Mucosa of stomach (tissue), 1 donor: Measurements from ENCODE around the gene NFE2L1.

Experiments
- H3K27me3 ChIP-seq: one replicate; pipeline ENCODE4 v1.7.0; 2013; ENCODE audit warnings: mild to moderate bottlenecking, low read length; ENCODE audit not compliant: control insufficient read depth, insufficient read depth
- H3K36me3 ChIP-seq: one replicate; pipeline ENCODE4 v1.7.0; 2013; ENCODE audit warnings: low read length; ENCODE audit not compliant: control insufficient read depth, insufficient read depth
- H3K4me1 ChIP-seq: one replicate; pipeline ENCODE4 v1.7.0; 2013; ENCODE audit warnings: mild to moderate bottlenecking, low read length; ENCODE audit not compliant: control insufficient read depth, insufficient read depth
- H3K4me3 ChIP-seq: one replicate; pipeline ENCODE4 v1.7.0; 2013; ENCODE audit warnings: low read length
- H3K9ac ChIP-seq: one replicate; pipeline ENCODE4 v1.7.0; 2013; ENCODE audit warnings: mild to moderate bottlenecking, low read length, moderate library complexity
- H3K9me3 ChIP-seq: one replicate; pipeline ENCODE4 v1.7.0; 2013; ENCODE audit warnings: mild to moderate bottlenecking, low read length, moderate library complexity; ENCODE audit not compliant: control insufficient read depth
- donor health status: Pancreatic carcinoma.

The NFE2L1 gene

DNA sequence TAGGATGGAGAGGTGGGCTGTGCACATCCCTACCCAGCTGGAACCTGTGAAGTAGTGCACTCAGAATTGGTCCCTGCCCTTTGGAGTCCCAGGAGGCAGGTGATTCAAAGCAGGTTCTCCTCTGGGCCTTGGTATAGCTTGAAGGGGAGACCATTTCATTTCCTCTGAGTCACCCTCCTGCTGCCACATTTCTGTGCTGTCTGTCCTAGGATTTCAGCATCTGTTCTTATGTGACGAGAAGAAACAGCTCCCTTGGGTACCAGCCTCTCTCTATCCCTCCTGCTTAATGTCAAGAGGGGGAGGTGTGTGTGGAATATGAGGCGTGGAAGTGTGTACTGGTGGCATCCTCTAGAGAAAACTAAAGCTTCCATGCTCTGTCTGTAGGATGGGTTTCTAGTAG is 5.0 kb upstream of the NFE2L1 start:
- Histone ChIP-seq H3K4me1 (peaks cover 18% of the 10 kb centered on the region), H3K27me3 (peaks cover 6% of the 10 kb centered on the region), H3K9me3 (no peaks in the 10 kb centered on the region), H3K9ac (no peak overlapping the region), H3K4me3 (no peak overlapping the region), H3K36me3 (no peaks in the 10 kb centered on the region)

DNA sequence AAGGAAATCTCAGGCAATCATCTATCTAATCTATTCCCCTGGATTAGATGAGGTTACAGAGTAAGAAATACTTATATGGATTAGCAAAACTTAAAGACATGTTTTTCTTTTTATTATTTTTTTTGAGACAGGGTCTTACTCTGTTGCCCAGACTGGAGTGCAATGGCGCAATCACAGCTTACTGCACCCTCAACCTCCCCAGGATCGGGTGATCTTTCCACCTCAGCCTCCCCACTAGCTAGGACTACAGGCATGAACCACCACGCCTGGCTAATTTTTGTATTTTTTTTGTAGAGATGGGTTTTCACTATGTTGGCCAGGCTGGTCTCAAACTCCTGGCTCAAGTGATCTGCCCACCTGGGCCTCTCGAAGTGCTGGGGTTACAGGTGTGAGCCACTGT is 3.3 kb upstream of the NFE2L1 start:
- Histone ChIP-seq H3K36me3 (no peaks in the 10 kb centered on the region), H3K4me3 (no peak overlapping the region), H3K9ac (no peak overlapping the region), H3K9me3 (no peaks in the 10 kb centered on the region), H3K27me3 (no peaks in the 10 kb centered on the region), H3K4me1 (peaks cover 22% of the 10 kb centered on the region)

DNA sequence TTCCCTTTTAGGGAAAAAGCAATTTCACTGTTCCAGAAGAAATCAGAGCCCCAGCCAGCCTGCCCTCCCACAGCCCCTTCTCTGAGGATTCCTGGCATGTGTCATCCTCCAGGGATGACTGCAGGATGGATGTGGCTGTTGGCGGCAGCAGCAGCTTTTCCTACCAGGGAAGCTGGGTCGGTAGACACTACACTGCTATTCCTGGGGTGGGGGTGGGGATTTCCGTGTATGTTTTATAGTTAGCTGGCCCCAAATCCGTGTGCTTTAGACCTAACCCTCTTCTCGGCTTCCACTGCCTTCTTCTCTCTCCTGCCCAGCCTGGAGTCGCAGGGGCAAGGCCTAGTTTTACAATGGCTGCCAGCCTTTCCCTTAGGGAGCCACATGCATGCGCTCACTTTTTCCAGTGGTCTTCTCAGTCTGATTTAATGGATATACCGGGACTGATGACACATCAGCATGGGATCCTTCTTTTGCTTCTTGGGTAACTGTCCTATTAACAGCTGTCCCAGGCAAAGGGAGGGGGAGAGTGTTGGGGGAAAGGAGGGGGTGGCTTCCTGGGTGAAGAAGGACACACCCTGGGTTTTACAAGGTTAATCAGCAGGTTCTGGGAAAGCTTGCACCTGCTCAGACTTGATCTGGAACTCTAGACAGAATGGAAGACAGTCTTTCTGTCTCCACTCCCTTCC is 2.7 kb upstream of the NFE2L1 start:
- no peaks in the 10 kb centered on the region for H3K36me3 ChIP-seq
- no peaks in the 10 kb centered on the region for H3K27me3 ChIP-seq
- H3K9ac ChIP-seq: no peak overlapping the region
- H3K4me1 ChIP-seq: peaks cover 28% of the 10 kb centered on the region
- no peak overlapping the region for H3K4me3 ChIP-seq
- no peaks in the 10 kb centered on the region for H3K9me3 ChIP-seq

DNA sequence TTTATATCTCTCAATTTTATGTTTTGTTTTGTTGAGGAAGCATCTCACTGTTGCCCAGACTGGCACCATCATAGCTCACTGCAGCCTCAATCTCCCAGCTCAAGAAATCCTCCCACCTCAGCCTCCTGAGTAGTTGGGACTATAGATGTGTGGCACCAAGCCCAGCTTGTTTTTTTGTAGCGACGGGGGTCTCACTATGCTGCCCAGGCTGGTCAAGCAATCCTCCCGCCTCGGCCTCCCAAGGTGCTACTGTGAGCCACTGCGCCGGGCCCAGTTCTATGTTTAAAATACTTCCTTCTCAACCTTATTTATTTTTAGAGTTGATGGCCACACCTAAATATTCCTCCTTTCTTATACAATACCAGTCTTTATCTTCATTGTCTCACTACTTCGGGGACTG is 1.9 kb upstream of the NFE2L1 start:
- no peaks in the 10 kb centered on the region for H3K9me3 ChIP-seq
- no peaks in the 10 kb centered on the region for H3K27me3 ChIP-seq
- H3K36me3 ChIP-seq: no peaks in the 10 kb centered on the region
- H3K4me1 ChIP-seq: peaks cover 36% of the 10 kb centered on the region
- H3K9ac ChIP-seq: no peak overlapping the region
- H3K4me3 ChIP-seq: no peak overlapping the region

DNA sequence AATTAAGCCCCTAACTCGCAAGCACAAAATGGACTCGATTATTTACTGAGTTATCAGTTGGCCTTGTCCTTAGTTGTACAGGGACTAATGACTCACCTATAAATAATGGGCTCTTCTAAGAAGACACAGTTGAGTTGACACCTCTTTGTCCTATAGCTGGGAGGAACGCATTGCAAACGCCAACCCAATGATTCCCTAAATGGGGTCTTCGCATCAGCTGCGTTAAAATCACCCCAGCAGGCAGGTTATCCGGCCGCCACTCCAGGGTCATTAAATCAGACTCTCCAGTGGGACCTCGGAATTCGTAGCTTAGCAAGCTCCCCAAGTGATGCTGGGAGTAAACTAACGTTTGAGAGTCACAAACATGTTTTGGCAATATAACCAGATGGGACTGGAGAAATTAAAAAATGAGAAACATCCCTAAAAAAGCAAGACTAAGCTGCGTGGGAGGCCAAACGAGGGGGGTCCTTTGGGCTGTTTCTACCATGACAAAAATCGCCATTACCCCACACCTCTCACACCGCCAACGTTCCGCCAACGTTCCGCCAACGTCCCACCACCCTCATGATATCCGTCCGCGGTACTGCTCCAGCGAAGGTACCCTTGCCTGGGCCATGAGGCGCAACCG is 932 bp upstream of the NFE2L1 start:
- peaks cover 46% of the 10 kb centered on the region for H3K4me1 ChIP-seq
- H3K36me3 ChIP-seq: no peaks in the 10 kb centered on the region
- peak overlapping the region; percentile 88 for H3K4me3 ChIP-seq
- H3K9ac ChIP-seq: peak overlapping the region; percentile 82
- H3K27me3 ChIP-seq: no peaks in the 10 kb centered on the region
- H3K9me3 ChIP-seq: no peaks in the 10 kb centered on the region

DNA sequence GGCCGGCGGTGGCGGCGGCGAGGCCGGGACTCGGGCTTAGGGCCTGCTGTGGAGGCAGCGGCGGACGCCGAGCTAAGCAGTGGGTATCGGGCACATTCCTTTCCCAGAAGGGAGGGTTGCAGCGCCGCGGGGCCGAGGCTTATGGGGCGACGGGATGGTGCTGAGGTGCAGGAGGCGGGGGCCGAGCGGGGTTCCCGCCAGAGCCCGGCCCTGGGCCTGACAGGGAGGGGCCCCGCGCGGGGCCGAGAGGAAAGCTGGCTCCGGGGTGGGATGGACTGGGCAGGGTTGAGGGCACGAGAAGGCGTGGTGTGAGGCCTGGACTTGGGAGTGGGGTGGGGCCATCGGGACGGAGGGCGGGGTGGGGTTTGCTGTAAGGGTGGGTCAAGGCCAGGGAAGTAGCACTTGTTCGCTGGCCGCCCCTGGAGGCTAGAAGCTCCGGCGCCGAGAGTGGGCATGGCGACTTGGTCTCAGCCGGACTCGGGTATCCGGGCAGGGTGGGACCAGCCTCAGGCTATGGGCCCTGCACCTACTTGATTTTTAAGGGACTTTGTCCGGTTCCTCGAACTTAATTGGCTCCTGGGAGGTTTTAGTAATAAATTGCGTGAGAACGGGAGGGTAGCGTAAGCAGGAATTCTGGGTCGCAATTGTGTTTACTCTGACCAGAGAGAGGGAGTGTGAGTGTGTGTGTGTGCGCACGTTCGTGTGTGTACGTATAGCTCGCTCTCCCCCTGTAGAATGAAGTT is 396 bp downstream of the NFE2L1 start:
- peaks cover 59% of the 10 kb centered on the region for H3K4me1 ChIP-seq
- H3K9me3 ChIP-seq: no peaks in the 10 kb centered on the region
- H3K36me3 ChIP-seq: peaks cover 2% of the 10 kb centered on the region
- H3K27me3 ChIP-seq: no peaks in the 10 kb centered on the region
- H3K4me3 ChIP-seq: peak overlapping the region; percentile 29
- H3K9ac ChIP-seq: peak overlapping the region; percentile 78

DNA sequence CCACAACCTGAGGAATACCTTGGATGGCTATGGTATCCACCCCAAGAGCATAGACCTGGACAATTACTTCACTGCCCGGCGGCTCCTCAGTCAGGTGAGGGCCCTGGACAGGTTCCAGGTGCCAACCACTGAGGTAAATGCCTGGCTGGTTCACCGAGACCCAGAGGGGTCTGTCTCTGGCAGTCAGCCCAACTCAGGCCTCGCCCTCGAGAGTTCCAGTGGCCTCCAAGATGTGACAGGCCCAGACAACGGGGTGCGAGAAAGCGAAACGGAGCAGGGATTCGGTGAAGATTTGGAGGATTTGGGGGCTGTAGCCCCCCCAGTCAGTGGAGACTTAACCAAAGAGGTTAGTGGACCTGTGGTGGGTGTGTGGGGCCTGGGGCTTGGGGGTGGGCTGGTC is 3.1 kb downstream of the NFE2L1 start:
- Histone ChIP-seq H3K4me3 (no peak overlapping the region), H3K4me1 (peaks cover 72% of the 10 kb centered on the region), H3K9ac (peak overlapping the region; percentile 41), H3K36me3 (peaks cover 7% of the 10 kb centered on the region), H3K9me3 (no peaks in the 10 kb centered on the region), H3K27me3 (no peaks in the 10 kb centered on the region)

DNA sequence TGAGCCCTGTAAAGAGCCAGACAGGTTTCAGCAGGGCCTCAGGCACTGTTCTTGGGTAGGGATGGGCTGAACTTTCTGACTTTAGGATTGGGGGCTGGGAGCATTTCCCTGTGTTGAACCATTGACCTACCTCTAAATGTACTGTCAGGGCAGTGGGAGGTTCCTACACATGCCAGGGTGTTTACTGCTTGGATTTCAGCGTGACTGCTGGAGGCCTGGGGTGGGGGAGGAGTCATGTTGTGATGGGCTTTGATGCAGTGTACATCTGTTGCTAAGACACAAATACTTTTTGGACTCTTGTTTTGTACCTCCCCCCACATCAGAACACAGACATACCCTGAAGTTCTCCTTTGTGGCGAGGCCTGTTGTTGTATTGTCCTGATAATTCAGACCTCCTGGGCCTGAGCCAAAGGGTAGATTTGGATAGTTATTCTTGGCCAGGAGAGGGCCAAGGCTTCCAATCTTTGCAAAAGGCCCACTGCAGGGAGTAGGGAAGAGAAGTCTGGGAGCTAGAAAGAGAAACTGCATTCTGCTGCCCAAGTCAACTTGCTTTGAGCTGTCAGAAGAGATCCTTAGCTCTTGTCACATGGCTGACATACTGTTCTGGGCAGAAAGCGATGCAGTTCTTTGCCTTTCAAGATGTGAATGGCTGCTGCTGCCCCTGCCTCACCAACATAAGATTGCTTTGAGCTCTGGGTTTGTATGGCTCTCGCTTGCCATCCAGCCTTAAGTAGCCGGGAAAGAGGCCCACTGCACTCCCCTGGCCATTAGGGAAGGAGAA is 3.7 kb downstream of the NFE2L1 start:
- Histone ChIP-seq H3K4me1 (peaks cover 66% of the 10 kb centered on the region), H3K9ac (peak overlapping the region; percentile 41), H3K36me3 (peaks cover 7% of the 10 kb centered on the region), H3K9me3 (no peaks in the 10 kb centered on the region), H3K27me3 (no peaks in the 10 kb centered on the region), H3K4me3 (no peak overlapping the region)

DNA sequence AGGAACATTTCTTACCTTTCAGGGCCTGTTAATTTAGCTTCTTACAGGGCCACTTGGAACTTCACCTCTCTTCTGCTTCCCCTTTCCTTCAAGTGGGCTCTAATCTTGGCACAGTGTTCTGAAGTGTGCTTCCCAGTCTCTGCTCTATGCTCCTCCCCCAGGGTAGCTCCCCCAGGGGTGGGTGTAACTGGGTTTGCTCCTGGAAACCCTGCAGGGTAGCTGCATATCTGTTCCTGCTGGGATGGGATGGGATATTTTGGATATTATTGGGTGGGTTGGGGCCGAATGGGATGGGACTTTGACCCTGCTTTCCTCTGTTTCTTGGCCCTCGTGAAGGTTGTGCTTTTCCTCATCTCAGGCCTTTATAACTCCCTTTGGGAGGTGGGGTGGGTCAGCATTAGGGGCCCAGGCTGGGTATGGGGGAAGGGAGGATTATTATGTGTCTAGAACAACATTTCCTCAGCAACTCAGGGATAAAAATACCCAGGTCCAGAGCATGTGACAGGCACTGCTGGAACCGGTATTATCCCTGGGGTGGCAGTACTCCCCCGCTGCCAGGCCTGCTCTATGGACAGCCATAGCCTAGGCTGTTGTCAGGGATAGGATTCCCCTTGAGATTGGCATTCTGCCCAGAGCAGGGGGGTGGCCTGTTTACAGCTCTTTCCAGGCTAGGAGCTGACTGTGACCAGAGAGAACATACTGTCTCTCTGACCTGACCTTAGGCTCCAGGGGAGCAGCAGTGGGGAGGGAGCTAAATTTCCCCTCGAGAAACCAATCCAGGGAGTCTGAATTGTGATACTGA is 5.0 kb downstream of the NFE2L1 start:
- Histone ChIP-seq H3K9me3 (no peaks in the 10 kb centered on the region), H3K4me3 (no peak overlapping the region), H3K4me1 (peaks cover 62% of the 10 kb centered on the region), H3K9ac (peak overlapping the region; percentile 24), H3K36me3 (peaks cover 18% of the 10 kb centered on the region), H3K27me3 (no peaks in the 10 kb centered on the region)

DNA sequence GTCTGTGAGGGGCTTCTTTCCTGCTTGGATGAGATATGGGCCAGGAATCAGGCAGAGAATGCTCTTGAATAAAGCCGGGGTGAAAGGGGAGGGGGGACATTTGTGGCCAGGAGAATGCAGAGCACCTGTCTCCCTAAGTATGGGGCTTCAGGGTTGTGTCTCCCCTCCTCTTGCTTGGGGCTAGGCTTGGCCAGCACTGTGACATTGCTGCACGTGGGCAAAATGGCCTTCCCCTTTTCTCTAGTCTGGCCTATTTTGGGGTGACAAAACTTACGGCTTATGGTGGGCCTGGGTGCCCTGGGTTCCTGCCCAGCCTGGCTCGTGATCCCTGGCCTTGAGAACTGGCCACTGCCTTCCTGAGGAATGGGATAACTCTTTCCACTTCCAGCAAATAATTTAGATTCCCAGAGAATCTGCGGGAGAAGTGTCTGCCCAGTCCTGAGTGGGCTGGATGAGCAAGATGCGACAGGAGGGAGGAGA is 5.6 kb downstream of the NFE2L1 start:
- Histone ChIP-seq H3K36me3 (peaks cover 25% of the 10 kb centered on the region), H3K4me1 (peaks cover 62% of the 10 kb centered on the region), H3K27me3 (no peaks in the 10 kb centered on the region), H3K4me3 (no peak overlapping the region), H3K9ac (peak overlapping the region; percentile 24), H3K9me3 (no peaks in the 10 kb centered on the region)
